Loucy (cell line): Measurements from ENCODE around the gene PLIN5.

Experiments
- H2AFZ ChIP-seq: fragments of 200-600 bp; sonication (generic); 2 replicates; pipeline ENCODE4 v1.6.0; 2016; ENCODE audit warnings: antibody characterized with exemption, mild to moderate bottlenecking, low read length, moderate library complexity
- H3F3A ChIP-seq: fragments of 200-600 bp; 2 replicates; pipeline ENCODE4 v1.6.0; 2016; ENCODE audit warnings: antibody characterized with exemption, low read depth, mild to moderate bottlenecking
- H3K27me3 ChIP-seq: fragments of 200-600 bp; sonication (generic); 2 replicates; pipeline ENCODE4 v1.6.1; 2014; ENCODE audit warnings: low read length, mild to moderate bottlenecking; ENCODE audit not compliant: insufficient read depth, poor library complexity, severe bottlenecking
- H3K36me3 ChIP-seq: fragments of 200-600 bp; sonication (generic); 2 replicates; pipeline ENCODE4 v1.6.1; 2016; ENCODE audit warnings: low read length; ENCODE audit not compliant: insufficient read depth
- H3K4me1 ChIP-seq: fragments of 200-600 bp; sonication (generic); 2 replicates; pipeline ENCODE4 v1.5.1; 2014; ENCODE audit warnings: low read length, mild to moderate bottlenecking; ENCODE audit not compliant: insufficient read depth, poor library complexity, severe bottlenecking
- H3K4me2 ChIP-seq: fragments of 200-600 bp; sonication (generic); 2 replicates; pipeline ENCODE4 v1.6.0; 2014; ENCODE audit warnings: antibody characterized with exemption, low read length, low read depth, mild to moderate bottlenecking; ENCODE audit not compliant: poor library complexity, severe bottlenecking
- H3K4me3 ChIP-seq: fragments of 200-600 bp; sonication (generic); 2 replicates; pipeline ENCODE4 v1.5.1; 2014; ENCODE audit warnings: low read length, mild to moderate bottlenecking, mixed read lengths; ENCODE audit not compliant: poor library complexity, severe bottlenecking
- H3K79me2 ChIP-seq: fragments of 200-600 bp; sonication (generic); 2 replicates; pipeline ENCODE4 v1.6.1; 2014; ENCODE audit warnings: low read length; ENCODE audit not compliant: insufficient read depth
- H3K9ac ChIP-seq: fragments of 200-600 bp; sonication (generic); 2 replicates; pipeline ENCODE4 v1.6.0; 2014; ENCODE audit warnings: mild to moderate bottlenecking, low read depth, low read length, moderate library complexity; ENCODE audit not compliant: poor library complexity, severe bottlenecking
- H3K9me2 ChIP-seq: fragments of 200-600 bp; sonication (generic); replicated peaks from 2 replicates; pipeline ENCODE4 v1.6.1; 2016; ENCODE audit warnings: low read depth, low read length, mixed read lengths
- H3K9me3 ChIP-seq: fragments of 200-600 bp; sonication (generic); 2 replicates; pipeline ENCODE4 v1.6.1; 2014; ENCODE audit warnings: mild to moderate bottlenecking, antibody characterized with exemption, low read length, low read depth; ENCODE audit not compliant: insufficient read depth
- H4K20me1 ChIP-seq: fragments of 200-600 bp; sonication (generic); 2 replicates; pipeline ENCODE4 v1.6.0; 2014; ENCODE audit warnings: antibody characterized with exemption, low read length, mild to moderate bottlenecking; ENCODE audit not compliant: insufficient read depth, poor library complexity, severe bottlenecking
- CTCF ChIP-seq: fragments of 200-600 bp; sonication (generic); conservative IDR thresholded peaks from 2 replicates; pipeline ENCODE4 v1.5.1; 2014; ENCODE audit warnings: mild to moderate bottlenecking, antibody characterized with exemption, low read length
- EZH2phosphoT487 ChIP-seq: fragments of 200-600 bp; IDR thresholded peaks from 2 replicates; pipeline ENCODE4 v1.6.1; 2018; ENCODE audit warnings: antibody characterized with exemption, mild to moderate bottlenecking, moderate library complexity, borderline replicate concordance

The PLIN5 gene

GRCh38 chr19:4493104-4493928 is 41.7 kb downstream of the PLIN5 start:
- Histone ChIP-seq H3K36me3 (peaks cover 55% of the 10 kb centered on the region; the same call in 1 of the 2 replicates), H3K27me3 (no peaks in the 10 kb centered on the region), H3K4me2 (no peak overlapping the region)

GRCh38 chr19:4492337-4493103 is 42.5 kb downstream of the PLIN5 start:
- Histone ChIP-seq H3K4me3 (no peak overlapping the region), H3K9ac (no peak overlapping the region), H3K27me3 (no peaks in the 10 kb centered on the region), H3K4me2 (no peak overlapping the region), H3F3A (no peaks in the 10 kb centered on the region), H4K20me1 (no peaks in the 10 kb centered on the region), H3K36me3 (peaks cover 47% of the 10 kb centered on the region; the same call in 1 of the 2 replicates), H3K9me3 (no peaks in the 10 kb centered on the region), H3K9me2 (no peaks in the 10 kb centered on the region), H3K79me2 (no peaks in the 10 kb centered on the region), H3K4me1 (no peaks in the 10 kb centered on the region), H2AFZ (no peak overlapping the region)
- no peak for TF ChIP-seq EZH2phosphoT487
- TF ChIP-seq CTCF = no peak

More at GRCh38 chr19:4493104-4493928, 41.7 kb downstream of the PLIN5 start:
- H3K9me3 ChIP-seq = no peaks in the 10 kb centered on the region
- H3K79me2 ChIP-seq = no peaks in the 10 kb centered on the region
- H4K20me1 ChIP-seq = no peaks in the 10 kb centered on the region
- H3K9ac ChIP-seq = no peak overlapping the region
- TF ChIP-seq CTCF (no peak), EZH2phosphoT487 (no peak)
- no peak overlapping the region for H2AFZ ChIP-seq
- no peaks in the 10 kb centered on the region for H3K9me2 ChIP-seq
- H3K4me3 ChIP-seq = no peak overlapping the region
- no peaks in the 10 kb centered on the region for H3F3A ChIP-seq
- H3K4me1 ChIP-seq = no peaks in the 10 kb centered on the region

GRCh38 chr19:4491446-4491845 is 43.6 kb downstream of the PLIN5 start:
- H4K20me1 ChIP-seq = no peaks in the 10 kb centered on the region
- no peaks in the 10 kb centered on the region for H3K79me2 ChIP-seq
- no peaks in the 10 kb centered on the region for H3F3A ChIP-seq
- no peaks in the 10 kb centered on the region for H3K4me1 ChIP-seq
- H3K9me3 ChIP-seq = no peaks in the 10 kb centered on the region
- no peaks in the 10 kb centered on the region for H3K9me2 ChIP-seq
- no peak overlapping the region for H3K4me2 ChIP-seq
- no peak overlapping the region for H3K9ac ChIP-seq
- no peak for TF ChIP-seq CTCF
- TF ChIP-seq EZH2phosphoT487 = no peak
- H3K4me3 ChIP-seq = no peak overlapping the region
- H3K36me3 ChIP-seq = peaks cover 44% of the 10 kb centered on the region; the same call in 1 of the 2 replicates
- no peaks in the 10 kb centered on the region for H3K27me3 ChIP-seq
- no peak overlapping the region for H2AFZ ChIP-seq
